OCI-LY1 (cell line): ENCODE data around the gene PRKCH.

ENCODE experiments used
- H2AFZ ChIP-seq: fragments of 200-600 bp; sonication (generic), shearing (Covaris generic); 2 replicates; pipeline ENCODE4 v1.6.0; 2014; ENCODE audit warnings: antibody characterized with exemption, mild to moderate bottlenecking, low read length
- H3F3A ChIP-seq: fragments of 200-600 bp; sonication (generic), shearing (Covaris generic); 2 replicates; pipeline ENCODE4 v1.6.0; 2014; ENCODE audit warnings: mild to moderate bottlenecking, antibody characterized with exemption, low read length, moderate library complexity; ENCODE audit not compliant: insufficient read depth
- H3K27ac ChIP-seq: fragments of 200-600 bp; sonication (generic); 2 replicates; pipeline ENCODE4 v1.5.1; 2014; ENCODE audit warnings: low read length, mixed run types, mild to moderate bottlenecking, low read depth; ENCODE audit not compliant: poor library complexity, severe bottlenecking
- H3K27me3 ChIP-seq: fragments of 200-600 bp; sonication (generic); 2 replicates; pipeline ENCODE4 v1.6.0; 2014; ENCODE audit warnings: antibody characterized with exemption, mild to moderate bottlenecking, low read length, moderate library complexity; ENCODE audit not compliant: insufficient read depth
- H3K36me3 ChIP-seq: fragments of 200-600 bp; sonication (generic); 2 replicates; pipeline ENCODE4 v1.6.1; 2014; ENCODE audit warnings: mild to moderate bottlenecking, antibody characterized with exemption, low read length, moderate library complexity, mixed read lengths; ENCODE audit not compliant: insufficient read depth
- H3K4me1 ChIP-seq: fragments of 200-600 bp; sonication (generic); 2 replicates; pipeline ENCODE4 v1.5.1; 2014; ENCODE audit warnings: mild to moderate bottlenecking, low read length, moderate library complexity; ENCODE audit not compliant: insufficient read depth, severe bottlenecking
- H3K4me2 ChIP-seq: fragments of 200-600 bp; sonication (generic), shearing (Covaris generic); 2 replicates; pipeline ENCODE4 v1.6.1; 2014; ENCODE audit warnings: low read length
- H3K4me3 ChIP-seq: fragments of 200-600 bp; sonication (generic); 2 replicates; pipeline ENCODE4 v1.5.1; 2014; ENCODE audit warnings: low read length, low read depth, mild to moderate bottlenecking, mixed read lengths; ENCODE audit not compliant: poor library complexity, severe bottlenecking
- H3K79me2 ChIP-seq: fragments of 200-600 bp; shearing (Covaris generic); 2 replicates; pipeline ENCODE4 v1.6.1; 2016; ENCODE audit warnings: mixed run types, low read length, mixed read lengths; ENCODE audit not compliant: insufficient read depth
- H3K9ac ChIP-seq: fragments of 200-600 bp; sonication (generic), shearing (Covaris generic); 2 replicates; pipeline ENCODE4 v1.6.1; 2014; ENCODE audit warnings: mild to moderate bottlenecking, low read length, mixed read lengths
- H3K9me2 ChIP-seq: fragments of 200-600 bp; sonication (generic), shearing (Covaris generic); 2 replicates; pipeline ENCODE4 v1.6.1; 2014; ENCODE audit warnings: low read depth, mild to moderate bottlenecking, low read length, mixed read lengths
- H3K9me3 ChIP-seq: fragments of 200-600 bp; shearing (Covaris generic); 2 replicates; pipeline ENCODE4 v1.6.1; 2014; ENCODE audit warnings: low read length, mixed read lengths
- H4K20me1 ChIP-seq: fragments of 200-600 bp; sonication (generic), shearing (Covaris generic); 2 replicates; pipeline ENCODE4 v1.6.0; 2016; ENCODE audit warnings: mild to moderate bottlenecking, low read length; ENCODE audit not compliant: insufficient read depth
- EZH2 ChIP-seq: fragments of 200-600 bp; sonication (generic), shearing (Covaris generic); IDR thresholded peaks from 2 replicates; pipeline ENCODE4 v1.8.0; 2017; ENCODE audit warnings: borderline replicate concordance, mixed run types, mild to moderate bottlenecking, antibody characterized with exemption, low read length, moderate library complexity, mixed read lengths
- TF ChIP-seq, protein P1 (sequence below): fragments of 200-600 bp; sonication (generic), shearing (Covaris generic); IDR thresholded peaks from 2 replicates; pipeline ENCODE4 v1.5.1; 2017; ENCODE audit warnings: mild to moderate bottlenecking, antibody characterized with exemption, low read length, moderate library complexity, mixed read lengths

PRKCH gene

DNA sequence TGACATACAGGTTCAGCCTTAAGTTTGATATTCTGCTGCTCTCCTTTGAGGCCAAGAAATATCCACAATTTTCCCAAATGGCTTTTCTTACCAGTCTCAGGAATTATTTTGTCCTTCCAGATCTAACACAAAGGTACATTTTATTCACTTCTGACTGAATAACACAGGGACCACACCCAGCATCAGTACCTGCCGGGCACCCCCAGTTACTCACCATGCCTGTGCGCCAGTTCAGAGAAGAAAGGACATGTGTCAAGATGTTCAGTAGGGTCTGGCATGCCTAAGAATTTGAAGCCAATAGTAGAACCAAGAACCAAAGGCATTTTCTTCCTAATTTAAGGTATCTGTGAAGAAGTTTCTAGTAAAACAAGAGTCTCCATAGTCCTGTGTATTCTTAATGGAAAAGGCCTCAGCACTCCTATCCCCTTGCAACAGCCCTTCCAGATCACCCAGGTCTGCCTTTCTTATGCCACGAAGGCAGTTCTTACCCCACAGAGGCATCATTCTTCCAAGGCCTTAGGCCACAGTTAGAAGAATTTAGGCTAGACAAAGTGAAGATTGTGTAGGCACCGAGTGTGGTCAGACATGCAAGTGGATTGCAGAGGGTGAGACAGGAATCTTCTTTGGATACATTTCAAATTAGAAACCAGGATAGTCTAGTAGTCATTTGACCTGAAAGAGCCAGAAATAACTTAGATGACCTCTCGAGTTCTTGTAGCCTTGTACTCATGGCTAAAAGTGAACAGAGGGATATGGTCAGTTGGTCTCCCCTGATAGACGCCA is 233.9 kb downstream of the PRKCH start:
- TF ChIP-seq, protein P1, sequence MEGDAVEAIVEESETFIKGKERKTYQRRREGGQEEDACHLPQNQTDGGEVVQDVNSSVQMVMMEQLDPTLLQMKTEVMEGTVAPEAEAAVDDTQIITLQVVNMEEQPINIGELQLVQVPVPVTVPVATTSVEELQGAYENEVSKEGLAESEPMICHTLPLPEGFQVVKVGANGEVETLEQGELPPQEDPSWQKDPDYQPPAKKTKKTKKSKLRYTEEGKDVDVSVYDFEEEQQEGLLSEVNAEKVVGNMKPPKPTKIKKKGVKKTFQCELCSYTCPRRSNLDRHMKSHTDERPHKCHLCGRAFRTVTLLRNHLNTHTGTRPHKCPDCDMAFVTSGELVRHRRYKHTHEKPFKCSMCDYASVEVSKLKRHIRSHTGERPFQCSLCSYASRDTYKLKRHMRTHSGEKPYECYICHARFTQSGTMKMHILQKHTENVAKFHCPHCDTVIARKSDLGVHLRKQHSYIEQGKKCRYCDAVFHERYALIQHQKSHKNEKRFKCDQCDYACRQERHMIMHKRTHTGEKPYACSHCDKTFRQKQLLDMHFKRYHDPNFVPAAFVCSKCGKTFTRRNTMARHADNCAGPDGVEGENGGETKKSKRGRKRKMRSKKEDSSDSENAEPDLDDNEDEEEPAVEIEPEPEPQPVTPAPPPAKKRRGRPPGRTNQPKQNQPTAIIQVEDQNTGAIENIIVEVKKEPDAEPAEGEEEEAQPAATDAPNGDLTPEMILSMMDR = no peak
- TF ChIP-seq EZH2 = no peak
- no peaks in the 10 kb centered on the region for H4K20me1 ChIP-seq
- H3K27ac ChIP-seq = no peak overlapping the region
- H3K79me2 ChIP-seq = no peaks in the 10 kb centered on the region
- no peak overlapping the region for H3K9ac ChIP-seq
- no peaks in the 10 kb centered on the region for H3K9me2 ChIP-seq
- no peak overlapping the region for H3K4me2 ChIP-seq
- no peaks in the 10 kb centered on the region for H3F3A ChIP-seq
- H2AFZ ChIP-seq = no peak overlapping the region
- H3K4me3 ChIP-seq = no peak overlapping the region
- no peaks in the 10 kb centered on the region for H3K27me3 ChIP-seq
- no peaks in the 10 kb centered on the region for H3K36me3 ChIP-seq
- no peaks in the 10 kb centered on the region for H3K9me3 ChIP-seq
- H3K4me1 ChIP-seq = peaks cover 47% of the 10 kb centered on the region

DNA sequence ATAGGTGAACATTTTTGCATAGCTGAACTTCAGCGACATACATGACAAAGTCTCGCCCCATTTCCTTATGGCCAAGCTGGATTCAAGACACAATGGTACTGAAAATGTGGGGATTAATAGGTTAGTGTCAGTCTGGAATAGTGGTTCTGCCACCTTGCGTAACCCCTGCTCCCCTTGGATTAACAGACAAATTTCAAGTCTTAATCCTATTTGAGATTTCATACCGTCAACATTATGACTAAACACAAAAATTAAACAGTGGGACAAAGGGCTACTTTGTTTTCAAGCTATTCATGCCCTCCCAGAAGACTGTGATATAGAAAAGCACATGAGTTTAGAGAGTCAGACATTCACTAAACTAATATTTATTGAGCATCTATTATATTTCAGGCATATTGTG is 235.1 kb downstream of the PRKCH start:
- no peak overlapping the region for H3K4me2 ChIP-seq
- H3F3A ChIP-seq = no peaks in the 10 kb centered on the region
- H3K27me3 ChIP-seq = no peaks in the 10 kb centered on the region
- no peak for TF ChIP-seq EZH2
- TF ChIP-seq, protein P1 = no peak
- no peaks in the 10 kb centered on the region for H3K9me2 ChIP-seq
- no peak overlapping the region for H3K27ac ChIP-seq
- H3K9me3 ChIP-seq = no peaks in the 10 kb centered on the region
- H3K4me1 ChIP-seq = peaks cover 37% of the 10 kb centered on the region
- no peaks in the 10 kb centered on the region for H3K79me2 ChIP-seq
- no peak overlapping the region for H3K4me3 ChIP-seq
- no peak overlapping the region for H3K9ac ChIP-seq
- H3K36me3 ChIP-seq = no peaks in the 10 kb centered on the region
- H2AFZ ChIP-seq = no peak overlapping the region
- no peaks in the 10 kb centered on the region for H4K20me1 ChIP-seq

DNA sequence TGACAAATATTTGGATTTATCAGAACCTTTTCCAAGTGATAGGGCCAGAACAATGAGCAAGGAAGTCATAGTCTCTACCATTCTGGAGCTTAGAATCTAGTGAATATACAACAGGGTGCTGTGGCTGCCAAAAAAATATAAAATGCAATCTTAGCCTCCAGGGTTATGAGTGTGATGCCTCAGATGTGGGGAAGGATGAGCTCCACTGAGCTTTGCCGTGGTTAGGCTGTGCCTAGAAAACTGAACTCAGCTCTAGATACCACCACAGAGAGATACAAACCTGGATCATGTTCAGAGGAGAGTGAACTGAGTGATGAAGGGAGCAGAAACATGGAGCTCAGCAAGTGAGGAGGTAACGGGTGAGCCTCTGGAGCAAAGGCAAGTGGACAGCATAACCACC is 235.9 kb downstream of the PRKCH start:
- Histone ChIP-seq H3K4me3 (no peak overlapping the region), H3K79me2 (no peaks in the 10 kb centered on the region), H3K9ac (no peak overlapping the region), H3K4me1 (peaks cover 35% of the 10 kb centered on the region), H2AFZ (no peak overlapping the region), H3K36me3 (no peaks in the 10 kb centered on the region), H3K27me3 (no peaks in the 10 kb centered on the region), H3K9me3 (no peaks in the 10 kb centered on the region), H3K27ac (no peak overlapping the region), H3K9me2 (no peaks in the 10 kb centered on the region), H4K20me1 (no peaks in the 10 kb centered on the region), H3K4me2 (no peak overlapping the region), H3F3A (no peaks in the 10 kb centered on the region)
- TF ChIP-seq EZH2 = no peak
- TF ChIP-seq, protein P1 = no peak
